GM19239 (cell line): Measurements from ENCODE around the gene PPP1R1C.
"Not testable (repeated sequence)": the region's sequence is repeated elsewhere in the genome, so short reads cannot be mapped to it uniquely, and the experiment has no call there.

Source experiments
- DNase-seq: peaks from one replicate; pipeline ENCODE4 v3.0.0; 2011; ENCODE audit warnings: low spot score; ENCODE audit not compliant: insufficient read length
- FAIRE-seq: peaks from 2 replicates; lab custom pipeline; 2011; peaks lifted over from hg19 to GRCh38; lab: Jason Lieb, UNC

The PPP1R1C gene

GRCh38 chr2:181985632-181986205 is at the start of gene PPP1R1C:
Gene PPP1R1C, plus strand, starts transcription at chr2:181985853. Its CDS starts 258 bp downstream, at chr2:181986111.
- FAIRE-seq = no peak
- no peak for DNase-seq

- FAIRE-seq (no peak), DNase-seq (no peak)
Measured at GRCh38 chr2:181937473-181937872, 48.2 kb upstream of the PPP1R1C start.

GRCh38 chr2:181943411-181944124 is 42.1 kb upstream of the PPP1R1C start:
- no peak for DNase-seq
- no peak for FAIRE-seq

- DNase-seq = no peak
- no peak for FAIRE-seq
Measured at GRCh38 chr2:181944164-181944913, 41.3 kb upstream of the PPP1R1C start.

- no peak for FAIRE-seq
- no peak for DNase-seq
Measured at GRCh38 chr2:181944914-181945291, 40.8 kb upstream of the PPP1R1C start.

- FAIRE-seq (no peak), DNase-seq (no peak)
Measured at GRCh38 chr2:181946444-181947127, 39.1 kb upstream of the PPP1R1C start.

- DNase-seq (no peak), FAIRE-seq (no peak)
Measured at GRCh38 chr2:181947273-181947672, 38.4 kb upstream of the PPP1R1C start.

GRCh38 chr2:181948227-181948626 is 37.4 kb upstream of the PPP1R1C start:
- no peak for FAIRE-seq
- no peak for DNase-seq

- FAIRE-seq (no peak), DNase-seq (no peak)
Measured at GRCh38 chr2:181949047-181949446, 36.6 kb upstream of the PPP1R1C start.

- no peak for FAIRE-seq
- DNase-seq = no peak
Measured at GRCh38 chr2:181952404-181953226, 33.0 kb upstream of the PPP1R1C start.

- FAIRE-seq = peak; percentile 91
Measured at GRCh38 chr2:181953881-181954537, 31.6 kb upstream of the PPP1R1C start.

GRCh38 chr2:181954538-181954883 is 31.1 kb upstream of the PPP1R1C start:
- DNase-seq (no peak), FAIRE-seq (no peak)

More at GRCh38 chr2:181953881-181954537, 31.6 kb upstream of the PPP1R1C start:
- DNase-seq = peak; percentile 38

- no peak for FAIRE-seq
- DNase-seq = no peak
Measured at GRCh38 chr2:181955010-181955409, 30.6 kb upstream of the PPP1R1C start.

- DNase-seq, FAIRE-seq: not testable (repeated sequence)
Measured at GRCh38 chr2:181955866-181956265, 29.8 kb upstream of the PPP1R1C start.

GRCh38 chr2:181957668-181958067 is 28.0 kb upstream of the PPP1R1C start:
- FAIRE-seq (no peak), DNase-seq (no peak)

- no peak for FAIRE-seq
- no peak for DNase-seq
Measured at GRCh38 chr2:181958726-181959125, 26.9 kb upstream of the PPP1R1C start.

- FAIRE-seq (no peak), DNase-seq (no peak)
Measured at GRCh38 chr2:181959508-181959907, 26.1 kb upstream of the PPP1R1C start.

GRCh38 chr2:181961167-181961566 is 24.5 kb upstream of the PPP1R1C start:
- FAIRE-seq, DNase-seq: not testable (repeated sequence)

GRCh38 chr2:181962142-181962541 is 23.5 kb upstream of the PPP1R1C start:
- DNase-seq (no peak), FAIRE-seq (no peak)
